GM23338 (cell line): ENCODE measurements around the gene RNU6-9. TPM values are rescaled to one million over a fixed set of nuclear protein-coding genes. Genes with fewer than 3 reads are reported as not detected.

Experiments
- ATAC-seq: fragments of 200-7000 bp; cut with Tn5 transposase; 3 replicates; pipeline ENCODE4 v1.9.1; 2020
- DNase-seq: peaks from one replicate; pipeline ENCODE4 v3.0.0-alpha.2; 2015; ENCODE audit warnings: low spot score
- H2AFZ ChIP-seq: fragments of 200-600 bp; sonication (generic); 2 replicates; pipeline ENCODE4 v1.8.0; 2016; ENCODE audit warnings: antibody characterized with exemption, mild to moderate bottlenecking, moderate library complexity
- H3F3A ChIP-seq: fragments of 200-600 bp; sonication (generic); replicated peaks from 2 replicates; pipeline ENCODE4 v1.8.0; 2017; ENCODE audit warnings: antibody characterized with exemption, mixed run types, low read depth
- H3K27ac ChIP-seq: fragments of 200-600 bp; sonication (generic); 2 replicates; pipeline ENCODE4 v1.6.1; 2016; ENCODE audit warnings: low read depth
- H3K27me3 ChIP-seq: fragments of 200-600 bp; sonication (generic); 2 replicates; pipeline ENCODE4 v1.8.0; 2016; ENCODE audit warnings: mild to moderate bottlenecking, mixed run types, moderate library complexity; ENCODE audit not compliant: insufficient read depth
- H3K36me3 ChIP-seq: fragments of 200-600 bp; sonication (generic); 2 replicates; pipeline ENCODE4 v1.8.0; 2016; ENCODE audit warnings: mild to moderate bottlenecking; ENCODE audit not compliant: insufficient read depth
- H3K4me1 ChIP-seq: fragments of 200-600 bp; sonication (generic); 2 replicates; pipeline ENCODE4 v1.8.0; 2016; ENCODE audit warnings: mild to moderate bottlenecking, moderate library complexity; ENCODE audit not compliant: insufficient read depth
- H3K4me2 ChIP-seq: fragments of 200-600 bp; sonication (generic); 2 replicates; pipeline ENCODE4 v1.7.1; 2017; ENCODE audit warnings: mixed run types
- H3K4me3 ChIP-seq: fragments of 200-600 bp; sonication (generic); 2 replicates; pipeline ENCODE4 v1.6.1; 2016; ENCODE audit warnings: mixed run types
- H3K79me2 ChIP-seq: fragments of 200-600 bp; sonication (generic); replicated peaks from 2 replicates; pipeline ENCODE4 v1.8.0; 2017; ENCODE audit warnings: mild to moderate bottlenecking; ENCODE audit not compliant: insufficient read depth
- H3K9me2 ChIP-seq: fragments of 200-600 bp; sonication (generic); 2 replicates; pipeline ENCODE4 v1.8.0; 2017; ENCODE audit not compliant: insufficient read depth
- H4K20me1 ChIP-seq: fragments of 200-600 bp; sonication (generic); replicated peaks from 2 replicates; pipeline ENCODE4 v1.8.0; 2017; ENCODE audit warnings: mild to moderate bottlenecking; ENCODE audit not compliant: insufficient read depth
- H3K27ac Mint-ChIP-seq: 2 replicates; pipeline ENCODE4 v1.8.0; 2020; ENCODE audit warnings: inconsistent platforms, mild to moderate bottlenecking, moderate library complexity, mixed read lengths
- H3K27me3 Mint-ChIP-seq: 3 replicates; pipeline ENCODE4 v1.8.0; 2022; ENCODE audit warnings: low read depth, mild to moderate bottlenecking, moderate library complexity, mixed read lengths, inconsistent platforms; ENCODE audit not compliant: insufficient read depth, poor library complexity
- H3K36me3 Mint-ChIP-seq: 3 replicates; pipeline ENCODE4 v1.8.0; 2021; ENCODE audit warnings: low read depth, mild to moderate bottlenecking, inconsistent platforms, moderate library complexity, mixed read lengths
- H3K4me1 Mint-ChIP-seq: 3 replicates; pipeline ENCODE4 v1.8.0; 2020; ENCODE audit warnings: mild to moderate bottlenecking, inconsistent platforms, mixed read lengths
- H3K4me3 Mint-ChIP-seq: 3 replicates; pipeline ENCODE4 v1.8.0; 2021; ENCODE audit warnings: moderate library complexity, mild to moderate bottlenecking, inconsistent platforms, mixed read lengths
- H3K9me3 Mint-ChIP-seq: 3 replicates; pipeline ENCODE4 v1.8.0; 2020; ENCODE audit warnings: moderate library complexity, mild to moderate bottlenecking, inconsistent platforms, mixed read lengths
- CREB1 ChIP-seq: fragments of 250-450 bp; sonication (Bioruptor Pico); IDR thresholded peaks from 2 replicates; pipeline ENCODE4 v1.5.0; 2020; ENCODE audit warnings: low read depth, mild to moderate bottlenecking, moderate library complexity
- ETS1 ChIP-seq: IDR thresholded peaks from 2 replicates; pipeline ENCODE4 v1.6.1; 2016; ENCODE audit warnings: antibody characterized with exemption
- EZH2 ChIP-seq: fragments of 200-600 bp; sonication (generic); IDR thresholded peaks from one replicate; pipeline ENCODE4 v1.8.0; 2017; ENCODE audit warnings: antibody characterized with exemption, mild to moderate bottlenecking, low read depth; ENCODE audit not compliant: unreplicated experiment
- EZH2phosphoT487 ChIP-seq: fragments of 200-600 bp; sonication (generic); IDR thresholded peaks from one replicate; pipeline ENCODE4 v1.8.1; 2018; ENCODE audit warnings: antibody characterized with exemption; ENCODE audit not compliant: unreplicated experiment
- JUNB ChIP-seq: IDR thresholded peaks from one replicate; pipeline ENCODE4 v1.6.1; 2016; ENCODE audit warnings: antibody characterized with exemption; ENCODE audit not compliant: unreplicated experiment
- NANOG ChIP-seq: IDR thresholded peaks from 2 replicates; pipeline ENCODE4 v1.6.1; 2016; ENCODE audit warnings: antibody characterized with exemption, borderline replicate concordance
- POLR2AphosphoS5 ChIP-seq: IDR thresholded peaks from 2 replicates; pipeline ENCODE4 v1.6.1; 2016; ENCODE audit warnings: antibody characterized with exemption, low read depth
- REST ChIP-seq: IDR thresholded peaks from one replicate; pipeline ENCODE4 v1.6.1; 2018; ENCODE audit warnings: antibody characterized with exemption; ENCODE audit not compliant: unreplicated experiment
- STAT1 ChIP-seq: IDR thresholded peaks from one replicate; pipeline ENCODE4 v1.6.1; 2016; ENCODE audit warnings: antibody characterized with exemption; ENCODE audit not compliant: unreplicated experiment
- ZNF114 ChIP-seq: fragments of 250-450 bp; sonication (Bioruptor Pico); IDR thresholded peaks from 2 replicates; pipeline ENCODE4 v1.5.0; 2020; ENCODE audit warnings: mild to moderate bottlenecking, moderate library complexity
- ZNF331 ChIP-seq: fragments of 250-450 bp; sonication (Bioruptor Pico); IDR thresholded peaks from 2 replicates; pipeline ENCODE4 v1.5.0; 2020; ENCODE audit warnings: low read depth, mild to moderate bottlenecking, moderate library complexity
- polyA plus RNA-seq: library from polyadenylated mRNA; unstranded; fragments of >200 nt; fragmentation: Nextera tagmentation; extraction: Ambion mirVana; gene quantifications from 2 replicates; pipeline ENCODE4 v1.2.1, GENCODE V29; 2016
- total RNA-seq: library from RNA; depleted of rRNA; stranded (reverse); fragments of >200 nt; shearing (Covaris generic); gene quantifications from 2 replicates; pipeline ENCODE4 v1.2.3, GENCODE V29; 2014
- TF ChIP-seq, protein P1 (sequence below), 2 experiments: fragments of 200-600 bp in 1 of 2; sonication (generic) in 1 of 2; conservative IDR thresholded peaks; 2 replicates each; pipeline versions ENCODE4 v1.5.1 to v1.6.1; 2016 to 2017; ENCODE audit warnings: antibody characterized with exemption in 2 of 2, low read depth in 2 of 2, mild to moderate bottlenecking in 2 of 2, moderate library complexity in 1 of 2
- TF ChIP-seq, protein P2 (sequence below): fragments of 250-450 bp; sonication (Bioruptor Pico); IDR thresholded peaks from 2 replicates; pipeline ENCODE4 v1.5.0; 2020; ENCODE audit warnings: mild to moderate bottlenecking, moderate library complexity

RNU6-9 gene
- total and polyA plus RNA-seq, 2 experiments from 2014 or later, result not detected

- Mint-ChIP-seq H3K4me1 (peaks cover 13% of the 10 kb centered on the region; the same call in 1 of the 3 replicates), H3K27me3 (peaks cover 7% of the 10 kb centered on the region), H3K9me3 (no peaks in the 10 kb centered on the region; the same call in 2 of the 3 replicates), H3K36me3 (peaks cover 21% of the 10 kb centered on the region; the same call in 2 of the 3 replicates), H3K4me3 (no peak overlapping the region), H3K27ac (no peak overlapping the region)
- Histone ChIP-seq H2AFZ (no peak overlapping the region), H3F3A (peaks cover 10% of the 10 kb centered on the region; the same call in 1 of the 2 replicates), H3K27ac (no peak overlapping the region), H4K20me1 (peaks cover 7% of the 10 kb centered on the region), H3K4me1 (peaks cover 20% of the 10 kb centered on the region), H3K36me3 (no peaks in the 10 kb centered on the region; the same call in 1 of the 2 replicates), H3K79me2 (peaks cover 56% of the 10 kb centered on the region), H3K4me2 (no peak overlapping the region), H3K4me3 (no peak overlapping the region), H3K9me2 (no peaks in the 10 kb centered on the region), H3K27me3 (no peaks in the 10 kb centered on the region)
- ATAC-seq, result no peak
- DNase-seq, result no peak
- TF ChIP-seq ETS1 (no peak), EZH2phosphoT487 (no peak), REST (no peak), POLR2AphosphoS5 (no peak), ZNF114 (CRISPR knock-in tag) (no peak), JUNB (no peak), EZH2 (no peak), ZNF331 (CRISPR knock-in tag) (no peak), NANOG (no peak), STAT1 (no peak), CREB1 (no peak)
- TF ChIP-seq, protein P1, sequence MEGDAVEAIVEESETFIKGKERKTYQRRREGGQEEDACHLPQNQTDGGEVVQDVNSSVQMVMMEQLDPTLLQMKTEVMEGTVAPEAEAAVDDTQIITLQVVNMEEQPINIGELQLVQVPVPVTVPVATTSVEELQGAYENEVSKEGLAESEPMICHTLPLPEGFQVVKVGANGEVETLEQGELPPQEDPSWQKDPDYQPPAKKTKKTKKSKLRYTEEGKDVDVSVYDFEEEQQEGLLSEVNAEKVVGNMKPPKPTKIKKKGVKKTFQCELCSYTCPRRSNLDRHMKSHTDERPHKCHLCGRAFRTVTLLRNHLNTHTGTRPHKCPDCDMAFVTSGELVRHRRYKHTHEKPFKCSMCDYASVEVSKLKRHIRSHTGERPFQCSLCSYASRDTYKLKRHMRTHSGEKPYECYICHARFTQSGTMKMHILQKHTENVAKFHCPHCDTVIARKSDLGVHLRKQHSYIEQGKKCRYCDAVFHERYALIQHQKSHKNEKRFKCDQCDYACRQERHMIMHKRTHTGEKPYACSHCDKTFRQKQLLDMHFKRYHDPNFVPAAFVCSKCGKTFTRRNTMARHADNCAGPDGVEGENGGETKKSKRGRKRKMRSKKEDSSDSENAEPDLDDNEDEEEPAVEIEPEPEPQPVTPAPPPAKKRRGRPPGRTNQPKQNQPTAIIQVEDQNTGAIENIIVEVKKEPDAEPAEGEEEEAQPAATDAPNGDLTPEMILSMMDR (conservative IDR thresholded peaks at IDR 0.05; ENCODE audit: low read depth in 2 of 2), result no peak
- TF ChIP-seq, protein P2, sequence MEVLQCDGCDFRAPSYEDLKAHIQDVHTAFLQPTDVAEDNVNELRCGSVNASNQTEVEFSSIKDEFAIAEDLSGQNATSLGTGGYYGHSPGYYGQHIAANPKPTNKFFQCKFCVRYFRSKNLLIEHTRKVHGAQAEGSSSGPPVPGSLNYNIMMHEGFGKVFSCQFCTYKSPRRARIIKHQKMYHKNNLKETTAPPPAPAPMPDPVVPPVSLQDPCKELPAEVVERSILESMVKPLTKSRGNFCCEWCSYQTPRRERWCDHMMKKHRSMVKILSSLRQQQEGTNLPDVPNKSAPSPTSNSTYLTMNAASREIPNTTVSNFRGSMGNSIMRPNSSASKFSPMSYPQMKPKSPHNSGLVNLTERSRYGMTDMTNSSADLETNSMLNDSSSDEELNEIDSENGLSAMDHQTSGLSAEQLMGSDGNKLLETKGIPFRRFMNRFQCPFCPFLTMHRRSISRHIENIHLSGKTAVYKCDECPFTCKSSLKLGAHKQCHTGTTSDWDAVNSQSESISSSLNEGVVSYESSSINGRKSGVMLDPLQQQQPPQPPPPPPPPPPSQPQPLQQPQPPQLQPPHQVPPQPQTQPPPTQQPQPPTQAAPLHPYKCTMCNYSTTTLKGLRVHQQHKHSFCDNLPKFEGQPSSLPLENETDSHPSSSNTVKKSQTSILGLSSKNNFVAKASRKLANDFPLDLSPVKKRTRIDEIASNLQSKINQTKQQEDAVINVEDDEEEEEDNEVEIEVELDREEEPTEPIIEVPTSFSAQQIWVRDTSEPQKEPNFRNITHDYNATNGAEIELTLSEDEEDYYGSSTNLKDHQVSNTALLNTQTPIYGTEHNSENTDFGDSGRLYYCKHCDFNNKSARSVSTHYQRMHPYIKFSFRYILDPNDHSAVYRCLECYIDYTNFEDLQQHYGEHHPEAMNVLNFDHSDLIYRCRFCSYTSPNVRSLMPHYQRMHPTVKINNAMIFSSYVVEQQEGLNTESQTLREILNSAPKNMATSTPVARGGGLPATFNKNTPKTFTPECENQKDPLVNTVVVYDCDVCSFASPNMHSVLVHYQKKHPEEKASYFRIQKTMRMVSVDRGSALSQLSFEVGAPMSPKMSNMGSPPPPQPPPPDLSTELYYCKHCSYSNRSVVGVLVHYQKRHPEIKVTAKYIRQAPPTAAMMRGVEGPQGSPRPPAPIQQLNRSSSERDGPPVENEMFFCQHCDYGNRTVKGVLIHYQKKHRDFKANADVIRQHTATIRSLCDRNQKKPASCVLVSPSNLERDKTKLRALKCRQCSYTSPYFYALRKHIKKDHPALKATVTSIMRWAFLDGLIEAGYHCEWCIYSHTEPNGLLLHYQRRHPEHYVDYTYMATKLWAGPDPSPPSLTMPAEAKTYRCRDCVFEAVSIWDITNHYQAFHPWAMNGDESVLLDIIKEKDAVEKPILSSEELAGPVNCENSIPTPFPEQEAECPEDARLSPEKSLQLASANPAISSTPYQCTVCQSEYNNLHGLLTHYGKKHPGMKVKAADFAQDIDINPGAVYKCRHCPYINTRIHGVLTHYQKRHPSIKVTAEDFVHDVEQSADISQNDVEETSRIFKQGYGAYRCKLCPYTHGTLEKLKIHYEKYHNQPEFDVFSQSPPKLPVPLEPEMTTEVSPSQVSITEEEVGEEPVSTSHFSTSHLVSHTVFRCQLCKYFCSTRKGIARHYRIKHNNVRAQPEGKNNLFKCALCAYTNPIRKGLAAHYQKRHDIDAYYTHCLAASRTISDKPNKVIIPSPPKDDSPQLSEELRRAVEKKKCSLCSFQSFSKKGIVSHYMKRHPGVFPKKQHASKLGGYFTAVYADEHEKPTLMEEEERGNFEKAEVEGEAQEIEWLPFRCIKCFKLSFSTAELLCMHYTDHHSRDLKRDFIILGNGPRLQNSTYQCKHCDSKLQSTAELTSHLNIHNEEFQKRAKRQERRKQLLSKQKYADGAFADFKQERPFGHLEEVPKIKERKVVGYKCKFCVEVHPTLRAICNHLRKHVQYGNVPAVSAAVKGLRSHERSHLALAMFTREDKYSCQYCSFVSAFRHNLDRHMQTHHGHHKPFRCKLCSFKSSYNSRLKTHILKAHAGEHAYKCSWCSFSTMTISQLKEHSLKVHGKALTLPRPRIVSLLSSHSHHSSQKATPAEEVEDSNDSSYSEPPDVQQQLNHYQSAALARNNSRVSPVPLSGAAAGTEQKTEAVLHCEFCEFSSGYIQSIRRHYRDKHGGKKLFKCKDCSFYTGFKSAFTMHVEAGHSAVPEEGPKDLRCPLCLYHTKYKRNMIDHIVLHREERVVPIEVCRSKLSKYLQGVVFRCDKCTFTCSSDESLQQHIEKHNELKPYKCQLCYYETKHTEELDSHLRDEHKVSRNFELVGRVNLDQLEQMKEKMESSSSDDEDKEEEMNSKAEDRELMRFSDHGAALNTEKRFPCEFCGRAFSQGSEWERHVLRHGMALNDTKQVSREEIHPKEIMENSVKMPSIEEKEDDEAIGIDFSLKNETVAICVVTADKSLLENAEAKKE (CRISPR knock-in tag), result no peak
Measured at GRCh38 chr19:929203-929890, 36.1 kb downstream of the RNU6-9 start.
